ENCODE results near the gene ATP6V0A4.
"Not testable (repeated sequence)": the region's sequence is repeated elsewhere in the genome, so short reads cannot be mapped to it uniquely, and the experiment has no call there.

The ATP6V0A4 gene

GRCh38 chr7:138801256-138801655, 3.3 kb upstream of the ATP6V0A4 start:
- no peak for DNase-seq

- DNase-seq, result no peak
Observed at GRCh38 chr7:138799336-138800000, 1.5 kb upstream of the ATP6V0A4 start.

- no peak for DNase-seq
Observed at GRCh38 chr7:138798836-138799235, 840 bp upstream of the ATP6V0A4 start.

- DNase-seq, result not testable (repeated sequence)
Observed at GRCh38 chr7:138797046-138797445, 950 bp downstream of the ATP6V0A4 start.

- no peak for DNase-seq
Observed at GRCh38 chr7:138796038-138796615, 1.9 kb downstream of the ATP6V0A4 start.

GRCh38 chr7:138785587-138786437, 12.2 kb downstream of the ATP6V0A4 start:
- DNase-seq, result no peak

GRCh38 chr7:138784692-138785091, 13.3 kb downstream of the ATP6V0A4 start:
- DNase-seq, result no peak

GRCh38 chr7:138781004-138781403, 17.0 kb downstream of the ATP6V0A4 start:
- no peak for DNase-seq

- no peak for DNase-seq
Observed at GRCh38 chr7:138776166-138776833, 21.7 kb downstream of the ATP6V0A4 start.

- DNase-seq, result no peak
Observed at GRCh38 chr7:138773817-138774216, 24.2 kb downstream of the ATP6V0A4 start.

- no peak for DNase-seq
Observed at GRCh38 chr7:138773176-138773575, 24.8 kb downstream of the ATP6V0A4 start.

GRCh38 chr7:138770904-138771303, 27.1 kb downstream of the ATP6V0A4 start:
- DNase-seq, result no peak

GRCh38 chr7:138768241-138768640, 29.8 kb downstream of the ATP6V0A4 start:
- DNase-seq, result no peak

GRCh38 chr7:138756591-138757242, 41.3 kb downstream of the ATP6V0A4 start:
- DNase-seq, result no peak

- no peak for DNase-seq
Observed at GRCh38 chr7:138755842-138756590, 42.0 kb downstream of the ATP6V0A4 start.

- DNase-seq, result no peak
Observed at GRCh38 chr7:138755331-138755747, 42.7 kb downstream of the ATP6V0A4 start.

- no peak for DNase-seq
Observed at GRCh38 chr7:138753610-138754009, 44.4 kb downstream of the ATP6V0A4 start.

- no peak for DNase-seq
Observed at GRCh38 chr7:138753150-138753518, 44.9 kb downstream of the ATP6V0A4 start.

GRCh38 chr7:138752518-138753149, 45.4 kb downstream of the ATP6V0A4 start:
- peak; percentile 83 for DNase-seq

- DNase-seq, result no peak
Observed at GRCh38 chr7:138750901-138751464, 47.0 kb downstream of the ATP6V0A4 start.

- no peak for DNase-seq
Observed at GRCh38 chr7:138750473-138750872, 47.5 kb downstream of the ATP6V0A4 start.

Measured in T-helper 9 cell (primary cell).